ENCODE results near the gene AHCYL1.

Gene AHCYL1

GRCh38 chr1:109974191-109974590, 10.4 kb upstream of the AHCYL1 start:
- Histone ChIP-seq H3K4me2 (ENCODE audit: insufficient read depth, low read length, poor library complexity, severe bottlenecking) (no peak overlapping the region), H3K36me3 (replicated peaks in 1 of 2; ENCODE audit: control insufficient read depth in 2 of 2, insufficient read depth in 2 of 2, low read length in 2 of 2) (no peaks in the 10 kb centered on the region), H3K14ac (ENCODE audit: low read length) (no peak overlapping the region), H3K4me1 (ENCODE audit: control insufficient read depth in 2 of 2, insufficient read depth in 1 of 2, low read depth in 1 of 2, low read length in 2 of 2) (no peaks in the 10 kb centered on the region), H2BK5ac (ENCODE audit: low read length) (no peak overlapping the region), H3K27me3 (ENCODE audit: control insufficient read depth in 3 of 3, insufficient read depth in 3 of 3, low read depth in 1 of 3, low read length in 3 of 3) (no peaks in the 10 kb centered on the region), H3K4ac (ENCODE audit: low read length) (no peak overlapping the region), H3K9me3 (replicated peaks in 1 of 2; ENCODE audit: control insufficient read depth in 2 of 2, insufficient read depth in 1 of 2, low read depth in 1 of 2, low read length in 2 of 2) (no peaks in the 10 kb centered on the region), H3K18ac (ENCODE audit: low read length) (no peak overlapping the region), H3K79me1 (ENCODE audit: low read depth, low read length) (no peaks in the 10 kb centered on the region), H3K27ac (replicated peaks; ENCODE audit: low read length) (no peak overlapping the region), H2BK120ac (ENCODE audit: low read depth, low read length) (no peak overlapping the region), H4K91ac (ENCODE audit: low read depth, low read length, poor library complexity) (no peak overlapping the region), H3K23ac (ENCODE audit: low read depth, low read length, poor library complexity) (no peak overlapping the region), H2AFZ (ENCODE audit: low read length) (no peak overlapping the region), H4K8ac (ENCODE audit: low read depth, low read length) (no peak overlapping the region), H3K4me3 (ENCODE audit: low read length in 2 of 2) (no peak overlapping the region), H2BK15ac (ENCODE audit: low read length) (no peak overlapping the region), H2BK12ac (ENCODE audit: low read length) (no peak overlapping the region), H3K9ac (ENCODE audit: low read depth, low read length, poor library complexity) (no peak overlapping the region), H2AK5ac (ENCODE audit: low read depth, low read length) (no peak overlapping the region)
- no CpG with 5 or more reads among the region's 3 CpGs for WGBS, 2 donors (ENCODE audit: extremely low coverage in 2 of 2, insufficient read length in 2 of 2, insufficient replicate concordance in 1 of 2)
- no peak for DNase-seq (ENCODE audit: low spot score)

GRCh38 chr1:109975718-109976117, 8.8 kb upstream of the AHCYL1 start:
- H2BK120ac ChIP-seq (ENCODE audit: low read depth, low read length), result no peak overlapping the region
- no CpG with 5 or more reads among the region's 3 CpGs for WGBS, 2 donors (ENCODE audit: extremely low coverage in 2 of 2, insufficient read length in 2 of 2, insufficient replicate concordance in 1 of 2)
- H3K14ac ChIP-seq (ENCODE audit: low read length), result no peak overlapping the region
- H3K4me1 ChIP-seq (ENCODE audit: control insufficient read depth in 2 of 2, insufficient read depth in 1 of 2, low read depth in 1 of 2, low read length in 2 of 2), result peaks cover 0 to 3% of the 10 kb centered on the region in 2 donors
- no peaks in the 10 kb centered on the region for H3K27me3 ChIP-seq (ENCODE audit: control insufficient read depth in 3 of 3, insufficient read depth in 3 of 3, low read depth in 1 of 3, low read length in 3 of 3)
- H2BK15ac ChIP-seq (ENCODE audit: low read length), result no peak overlapping the region
- H2BK12ac ChIP-seq (ENCODE audit: low read length), result no peak overlapping the region
- H3K9ac ChIP-seq (ENCODE audit: low read depth, low read length, poor library complexity), result no peak overlapping the region
- H3K36me3 ChIP-seq (replicated peaks in 1 of 2; ENCODE audit: control insufficient read depth in 2 of 2, insufficient read depth in 2 of 2, low read length in 2 of 2), result no peaks in the 10 kb centered on the region
- no peak overlapping the region for H4K8ac ChIP-seq (ENCODE audit: low read depth, low read length)
- H4K91ac ChIP-seq (ENCODE audit: low read depth, low read length, poor library complexity), result no peak overlapping the region
- no peaks in the 10 kb centered on the region for H3K79me1 ChIP-seq (ENCODE audit: low read depth, low read length)
- no peak overlapping the region for H2AK5ac ChIP-seq (ENCODE audit: low read depth, low read length)
- H3K18ac ChIP-seq (ENCODE audit: low read length), result peak overlapping the region; percentile 2
- H3K23ac ChIP-seq (ENCODE audit: low read depth, low read length, poor library complexity), result no peak overlapping the region
- no peak overlapping the region for H2BK5ac ChIP-seq (ENCODE audit: low read length)
- no peak overlapping the region for H3K4me3 ChIP-seq (ENCODE audit: low read length in 2 of 2)
- no peak overlapping the region for H3K27ac ChIP-seq (replicated peaks; ENCODE audit: low read length)
- no peak overlapping the region for H2AFZ ChIP-seq (ENCODE audit: low read length)
- DNase-seq (ENCODE audit: low spot score), result no peak
- no peaks in the 10 kb centered on the region for H3K9me3 ChIP-seq (replicated peaks in 1 of 2; ENCODE audit: control insufficient read depth in 2 of 2, insufficient read depth in 1 of 2, low read depth in 1 of 2, low read length in 2 of 2)
- no peak overlapping the region for H3K4me2 ChIP-seq (ENCODE audit: insufficient read depth, low read length, poor library complexity, severe bottlenecking)
- H3K4ac ChIP-seq (ENCODE audit: low read length), result no peak overlapping the region

- WGBS, 2 donors (ENCODE audit: extremely low coverage in 2 of 2, insufficient read length in 2 of 2, insufficient replicate concordance in 1 of 2), result no CpG with 5 or more reads among the region's 4 CpGs
- Histone ChIP-seq H2BK12ac (ENCODE audit: low read length) (no peak overlapping the region), H2BK15ac (ENCODE audit: low read length) (no peak overlapping the region), H4K8ac (ENCODE audit: low read depth, low read length) (no peak overlapping the region), H2BK120ac (ENCODE audit: low read depth, low read length) (no peak overlapping the region), H3K9ac (ENCODE audit: low read depth, low read length, poor library complexity) (no peak overlapping the region), H3K36me3 (replicated peaks in 1 of 2; ENCODE audit: control insufficient read depth in 2 of 2, insufficient read depth in 2 of 2, low read length in 2 of 2) (no peaks in the 10 kb centered on the region), H4K91ac (ENCODE audit: low read depth, low read length, poor library complexity) (no peak overlapping the region), H3K4me2 (ENCODE audit: insufficient read depth, low read length, poor library complexity, severe bottlenecking) (no peak overlapping the region), H2AFZ (ENCODE audit: low read length) (no peak overlapping the region), H3K14ac (ENCODE audit: low read length) (no peak overlapping the region), H3K27ac (replicated peaks; ENCODE audit: low read length) (no peak overlapping the region), H3K4ac (ENCODE audit: low read length) (no peak overlapping the region), H2BK5ac (ENCODE audit: low read length) (no peak overlapping the region), H3K79me1 (ENCODE audit: low read depth, low read length) (no peaks in the 10 kb centered on the region), H3K23ac (ENCODE audit: low read depth, low read length, poor library complexity) (no peak overlapping the region), H3K9me3 (replicated peaks in 1 of 2; ENCODE audit: control insufficient read depth in 2 of 2, insufficient read depth in 1 of 2, low read depth in 1 of 2, low read length in 2 of 2) (no peaks in the 10 kb centered on the region), H2AK5ac (ENCODE audit: low read depth, low read length) (no peak overlapping the region), H3K4me3 (ENCODE audit: low read length in 2 of 2) (no peak overlapping the region), H3K27me3 (ENCODE audit: control insufficient read depth in 3 of 3, insufficient read depth in 3 of 3, low read depth in 1 of 3, low read length in 3 of 3) (no peaks in the 10 kb centered on the region), H3K18ac (ENCODE audit: low read length) (no peak overlapping the region), H3K4me1 (ENCODE audit: control insufficient read depth in 2 of 2, insufficient read depth in 1 of 2, low read depth in 1 of 2, low read length in 2 of 2) (peaks cover 0 to 3% of the 10 kb centered on the region in 2 donors)
- DNase-seq (ENCODE audit: low spot score), result no peak
Measured at GRCh38 chr1:109976762-109977161, 7.8 kb upstream of the AHCYL1 start.

GRCh38 chr1:109977225-109977624, 7.3 kb upstream of the AHCYL1 start:
- H2AFZ ChIP-seq (ENCODE audit: low read length), result no peak overlapping the region
- DNase-seq (ENCODE audit: low spot score), result no peak

More at GRCh38 chr1:109977225-109977624, 7.3 kb upstream of the AHCYL1 start:
- no peak overlapping the region for H2BK120ac ChIP-seq (ENCODE audit: low read depth, low read length)
- no peak overlapping the region for H4K8ac ChIP-seq (ENCODE audit: low read depth, low read length)
- H2BK12ac ChIP-seq (ENCODE audit: low read length), result no peak overlapping the region
- H2BK5ac ChIP-seq (ENCODE audit: low read length), result no peak overlapping the region
- H3K18ac ChIP-seq (ENCODE audit: low read length), result no peak overlapping the region
- no peaks in the 10 kb centered on the region for H3K36me3 ChIP-seq (replicated peaks in 1 of 2; ENCODE audit: control insufficient read depth in 2 of 2, insufficient read depth in 2 of 2, low read length in 2 of 2)
- no peak overlapping the region for H3K27ac ChIP-seq (replicated peaks; ENCODE audit: low read length)
- H3K27me3 ChIP-seq (ENCODE audit: control insufficient read depth in 3 of 3, insufficient read depth in 3 of 3, low read depth in 1 of 3, low read length in 3 of 3), result peaks cover 0 to 3% (median 0%) of the 10 kb centered on the region in 3 experiments
- H4K91ac ChIP-seq (ENCODE audit: low read depth, low read length, poor library complexity), result no peak overlapping the region
- H3K4me1 ChIP-seq (ENCODE audit: control insufficient read depth in 2 of 2, insufficient read depth in 1 of 2, low read depth in 1 of 2, low read length in 2 of 2), result peaks cover 0 to 3% of the 10 kb centered on the region in 2 donors
- no peak overlapping the region for H3K14ac ChIP-seq (ENCODE audit: low read length)
- no peak overlapping the region for H2BK15ac ChIP-seq (ENCODE audit: low read length)
- no peaks in the 10 kb centered on the region for H3K79me1 ChIP-seq (ENCODE audit: low read depth, low read length)
- H3K4me2 ChIP-seq (ENCODE audit: insufficient read depth, low read length, poor library complexity, severe bottlenecking), result no peak overlapping the region
- H2AK5ac ChIP-seq (ENCODE audit: low read depth, low read length), result no peak overlapping the region
- WGBS, 2 donors (ENCODE audit: extremely low coverage in 2 of 2, insufficient read length in 2 of 2, insufficient replicate concordance in 1 of 2), result no CpG with 5 or more reads among the region's 8 CpGs
- H3K4ac ChIP-seq (ENCODE audit: low read length), result no peak overlapping the region
- H3K9me3 ChIP-seq (replicated peaks in 1 of 2; ENCODE audit: control insufficient read depth in 2 of 2, insufficient read depth in 1 of 2, low read depth in 1 of 2, low read length in 2 of 2), result no peaks in the 10 kb centered on the region
- H3K4me3 ChIP-seq (ENCODE audit: low read length in 2 of 2), result no peak overlapping the region
- H3K23ac ChIP-seq (ENCODE audit: low read depth, low read length, poor library complexity), result no peak overlapping the region
- no peak overlapping the region for H3K9ac ChIP-seq (ENCODE audit: low read depth, low read length, poor library complexity)

All from neuronal stem cell (in vitro differentiated cells).